Endothelial cell of umbilical vein (primary cell): ENCODE data around the gene SORL1. TPM values are rescaled to one million over a fixed set of nuclear protein-coding genes. Genes with fewer than 3 reads are reported as not detected.

Experiments
- BruUV-seq: library from RNA; stranded (reverse); fragments of 400-500 nt; replicated peaks from 2 replicates; lab custom pipeline; 2021; lab: Mats Ljungman, UMichigan
- CTCF ChIA-PET: fragments of 300-600, 350-600 bp; sonication (Branson Sonifier 250); formaldehyde crosslinking; loops from one replicate; lab custom pipeline; 2021; ENCODE audit warnings: antibody characterized with exemption, inconsistent platforms; lab: Charles Lee
- POLR2A ChIA-PET: fragments of 300-600, 350-600 bp; sonication (Branson Sonifier 250); formaldehyde crosslinking; loops from one replicate; lab custom pipeline; 2021; ENCODE audit warnings: antibody characterized with exemption, inconsistent platforms; lab: Charles Lee
- DNase-seq: peaks from one replicate; pipeline ENCODE4 v3.0.0-alpha.2; 2011; ENCODE audit warnings: low read depth, low spot score
- FAIRE-seq: peaks from 2 replicates; lab custom pipeline; 2011; peaks lifted over from hg19 to GRCh38; lab: Jason Lieb, UNC
- H2AFZ ChIP-seq: 2 replicates; pipeline ENCODE4 v1.6.0; 2012; ENCODE audit warnings: low read depth, low read length, control low read depth, inconsistent platforms
- H3K27ac ChIP-seq: 2 replicates; pipeline ENCODE4 v1.5.1; 2011; ENCODE audit warnings: low read depth, mild to moderate bottlenecking, control low read depth, low read length, moderate library complexity; ENCODE audit not compliant: insufficient read depth
- H3K27me3 ChIP-seq, 2 experiments: 2 replicates each; pipeline versions ENCODE4 v1.6.0 to v1.6.1; 2011; ENCODE audit warnings: low read length in 2 of 2, mixed read lengths in 1 of 2; ENCODE audit not compliant: control insufficient read depth in 2 of 2, insufficient read depth in 2 of 2
- H3K36me3 ChIP-seq, 2 experiments: 2 replicates in 1 of 2; 3 replicates in 1 of 2; pipeline ENCODE4 v1.5.1; 2011; ENCODE audit warnings: low read length in 2 of 2, mild to moderate bottlenecking in 1 of 2, moderate library complexity in 1 of 2; ENCODE audit not compliant: control insufficient read depth in 2 of 2, insufficient read depth in 2 of 2; ENCODE audit errors: extremely low read depth in 1 of 2
- H3K4me1 ChIP-seq: 3 replicates; pipeline ENCODE4 v1.5.1; 2011; ENCODE audit warnings: mild to moderate bottlenecking, low read length; ENCODE audit not compliant: control insufficient read depth, insufficient read depth; ENCODE audit errors: extremely low read depth
- H3K4me2 ChIP-seq: 2 replicates; pipeline ENCODE4 v1.6.1; 2011; ENCODE audit warnings: low read length, control low read depth, mixed read lengths; ENCODE audit not compliant: insufficient read depth
- H3K4me3 ChIP-seq, 3 experiments: fragments of 200-600 bp in 1 of 3; sonication (generic), shearing (Covaris generic) in 1 of 3; replicated peaks in 1 of 3; 2 replicates each; pipeline ENCODE4 v1.5.1; 2011 to 2016; ENCODE audit warnings: control low read depth in 3 of 3, low read length in 3 of 3, mild to moderate bottlenecking in 2 of 3, inconsistent platforms in 1 of 3, low read depth in 1 of 3, moderate library complexity in 1 of 3; ENCODE audit not compliant: insufficient read depth in 1 of 3
- H3K79me2 ChIP-seq: 2 replicates; pipeline ENCODE4 v1.6.0; 2012; ENCODE audit warnings: low read length, inconsistent platforms; ENCODE audit not compliant: control insufficient read depth, insufficient read depth
- H3K9ac ChIP-seq: replicated peaks from 2 replicates; pipeline ENCODE3; 2011; ENCODE audit warnings: low read length, control low read depth; ENCODE audit not compliant: insufficient read depth; ENCODE audit errors: extremely low read depth
- H3K9me1 ChIP-seq: replicated peaks from 3 replicates; pipeline ENCODE4 v1.6.0; 2011; ENCODE audit warnings: mild to moderate bottlenecking, low read length; ENCODE audit not compliant: control insufficient read depth, insufficient read depth; ENCODE audit errors: extremely low read depth
- H3K9me3 ChIP-seq: replicated peaks from 2 replicates; pipeline ENCODE4 v1.5.1; 2012; ENCODE audit warnings: low read length, inconsistent platforms; ENCODE audit not compliant: control insufficient read depth, insufficient read depth
- H4K20me1 ChIP-seq: replicated peaks from 2 replicates; pipeline ENCODE3; 2011; ENCODE audit warnings: mild to moderate bottlenecking, low read length; ENCODE audit not compliant: control insufficient read depth, insufficient read depth; ENCODE audit errors: extremely low read depth
- EZH2 ChIP-seq: IDR thresholded peaks from 2 replicates; pipeline ENCODE4 v1.6.1; 2012; ENCODE audit warnings: borderline replicate concordance, low read depth, mild to moderate bottlenecking, moderate library complexity, low read length, inconsistent platforms; ENCODE audit not compliant: severe bottlenecking
- FOS ChIP-seq: IDR thresholded peaks from 2 replicates; pipeline ENCODE4 v1.6.1; 2011; ENCODE audit warnings: mild to moderate bottlenecking, low read length, moderate library complexity, borderline replicate concordance; ENCODE audit not compliant: insufficient read depth
- GATA2 ChIP-seq: IDR thresholded peaks from 2 replicates; pipeline ENCODE4 v1.7.0; 2011; ENCODE audit warnings: low read depth, mild to moderate bottlenecking, moderate library complexity, mixed read lengths, low read length; ENCODE audit not compliant: insufficient read length, insufficient read depth
- JUN ChIP-seq: IDR thresholded peaks from 2 replicates; pipeline ENCODE4 v1.6.1; 2011; ENCODE audit warnings: borderline replicate concordance, low read depth; ENCODE audit not compliant: insufficient read length, insufficient read depth
- MYC ChIP-seq: IDR thresholded peaks from one replicate; pipeline ENCODE4 v1.6.1; 2011; ENCODE audit warnings: mild to moderate bottlenecking, low read depth, low read length
- POLR2A ChIP-seq: IDR thresholded peaks from 2 replicates; pipeline ENCODE4 v1.6.1; 2012; ENCODE audit warnings: low read depth, mild to moderate bottlenecking, control low read depth, low read length
- POLR2AphosphoS5 ChIP-seq: IDR thresholded peaks from 2 replicates; pipeline ENCODE4 v1.6.1; 2012; ENCODE audit warnings: low read depth, mild to moderate bottlenecking, control low read depth, low read length, moderate library complexity; ENCODE audit not compliant: insufficient read depth
- dilution Hi-C: fragments of 300-500 bp; cut with MboI; formaldehyde crosslinking; loops from one replicate; pipeline ENCODE4 v1.15.0; 2019; ENCODE audit warnings: low sequenced_read_pairs; ENCODE audit not compliant: extremely low pct_ligation_motif_present
- intact Hi-C: fragments of 100-400 bp; cut with micrococcal nuclease; formaldehyde crosslinking; loops from one replicate; pipeline ENCODE4 v1.10.0; 2022
- polyA plus RNA-seq, 4 experiments: library from polyadenylated mRNA; depleted of rRNA in 3 of 4; stranded (reverse) in 3 of 4; unstranded in 1 of 4; fragments of >200 nt; gene quantifications; 2 replicates each; pipeline versions ENCODE4 v1.2.1 to v1.2.3, GENCODE V29; 2011 to 2012; ENCODE audit warnings: missing spikeins in 1 of 4
- total RNA-seq: library from RNA; stranded (reverse); gene quantifications from 2 replicates; pipeline ENCODE4 v1.2.3, GENCODE V29; 2021

SORL1 gene
- total and polyA plus RNA-seq, 2 donors (not counting 3 experiments of a cell fraction or from before 2014, with no cell fraction given) = 0.17 to 0.31 TPM

GRCh38 chr11:121466063-121466794 lies 14.1 kb downstream of the SORL1 start:
- Histone ChIP-seq H3K9me3 (no peaks in the 10 kb centered on the region), H3K9me1 (no peaks in the 10 kb centered on the region), H3K27me3 (peaks cover 0 to 2% of the 10 kb centered on the region in 2 experiments), H3K9ac (no peak overlapping the region), H2AFZ (no peak overlapping the region), H3K4me1 (peaks cover 32% of the 10 kb centered on the region), H3K4me2 (peak overlapping the region; percentile 32), H3K79me2 (no peaks in the 10 kb centered on the region), H3K27ac (peak overlapping the region; percentile 34), H3K4me3 (no peak overlapping the region), H3K36me3 (no peaks in the 10 kb centered on the region), H4K20me1 (no peaks in the 10 kb centered on the region)
- dilution Hi-C loops = no loop called here
- intact Hi-C loops = loop anchor here (1.0 to 5.0 kb wide), 4 partner anchors 16 to 849 kb away; partner anchors contain the start of gene SC5D
- no TSS peak for BruUV-seq
- CTCF ChIA-PET = interaction anchor here (0.9 to 2.7 kb wide), 6 partner anchors 9 to 125 kb away, joined by 3 to 10 read pairs (median 4); partner anchors contain the start of genes SORL1 and SORL1-AS1
- POLR2A ChIA-PET = interaction anchor here (0.9 kb wide), 1 partner anchor 714 kb away, joined by 9 read pairs; no protein-coding TSS in a partner anchor
- peak; percentile 76 for TF ChIP-seq JUN
- TF ChIP-seq POLR2A = no peak
- peak; percentile 74 for TF ChIP-seq POLR2AphosphoS5
- peak; percentile 95 for TF ChIP-seq FOS
- TF ChIP-seq MYC = peak; percentile 28
- TF ChIP-seq EZH2 = no peak
- DNase-seq = no peak
- peak; percentile 99 for FAIRE-seq

- CTCF ChIA-PET = interaction anchor here (1.4 to 2.7 kb wide), 5 partner anchors 7 to 124 kb away, joined by 3 to 10 read pairs (median 4); no protein-coding TSS in a partner anchor
- no peak for TF ChIP-seq GATA2
- Histone ChIP-seq H3K36me3 (no peaks in the 10 kb centered on the region), H3K79me2 (no peaks in the 10 kb centered on the region), H2AFZ (no peak overlapping the region), H3K27me3 (no peaks in the 10 kb centered on the region), H3K9me1 (no peaks in the 10 kb centered on the region), H4K20me1 (no peaks in the 10 kb centered on the region), H3K9ac (no peak overlapping the region), H3K4me1 (peaks cover 32% of the 10 kb centered on the region), H3K4me3 (no peak overlapping the region), H3K9me3 (no peaks in the 10 kb centered on the region), H3K4me2 (no peak overlapping the region), H3K27ac (no peak overlapping the region)
- DNase-seq (no peak), FAIRE-seq (no peak)
- intact Hi-C loops (loop anchor here (2.0 to 5.0 kb wide), 3 partner anchors 175 to 850 kb away; partner anchors contain the start of gene SC5D), dilution Hi-C loops (no loop called here)
- POLR2A ChIA-PET = no interaction called here
- no TSS peak for BruUV-seq
Observed at GRCh38 chr11:121467471-121467870, 15.4 kb downstream of the SORL1 start.
